HepG2 (cell line): ENCODE measurements around the gene FN1. TPM values are rescaled to one million over a fixed set of nuclear protein-coding genes. Genes with fewer than 3 reads are reported as not detected.

Experiments
- EHMT2 ChIP-seq: fragments of 200-600 bp; sonication (generic); IDR thresholded peaks from 2 replicates; pipeline ENCODE4 v1.7.0; 2017; ENCODE audit warnings: antibody characterized with exemption, low read depth, low read length, borderline replicate concordance
- HOXA9 ChIP-seq: sonication (generic); formaldehyde crosslinking; IDR thresholded peaks from 2 replicates; pipeline ENCODE4 v1.8.1; 2022; ENCODE audit warnings: missing genetic modification reagents, mild to moderate bottlenecking, moderate library complexity, borderline replicate concordance
- MAF1 ChIP-seq: sonication (generic); formaldehyde crosslinking; IDR thresholded peaks from 2 replicates; pipeline ENCODE4 v1.5.0; 2020; ENCODE audit warnings: missing genetic modification reagents, borderline replicate concordance
- MBD4 ChIP-seq: IDR thresholded peaks from 2 replicates; pipeline ENCODE4 v1.6.1; 2012; ENCODE audit warnings: low read length, inconsistent platforms, borderline replicate concordance
- PHB2 ChIP-seq: fragments of 450-650 bp; IDR thresholded peaks from 2 replicates; pipeline ENCODE4 v1.6.1; 2018; ENCODE audit not compliant: partially characterized antibody
- REPIN1 ChIP-seq: sonication (generic); formaldehyde crosslinking; IDR thresholded peaks from 2 replicates; pipeline ENCODE4 v1.8.0; 2022; ENCODE audit warnings: missing genetic modification reagents, low read depth, mild to moderate bottlenecking, borderline replicate concordance
- SAFB2 ChIP-seq: sonication (generic); formaldehyde crosslinking; IDR thresholded peaks from 2 replicates; pipeline ENCODE4 v1.5.1; 2020; ENCODE audit warnings: missing genetic modification reagents, low read depth, mild to moderate bottlenecking, borderline replicate concordance
- SALL1 ChIP-seq: sonication (generic); formaldehyde crosslinking; IDR thresholded peaks from 2 replicates; pipeline ENCODE4 v1.8.0; 2022; ENCODE audit warnings: mild to moderate bottlenecking, missing genetic modification reagents
- SATB2 ChIP-seq: sonication (generic); formaldehyde crosslinking; IDR thresholded peaks from 2 replicates; pipeline ENCODE4 v1.5.0; 2020; ENCODE audit warnings: missing genetic modification reagents
- SNAPC2 ChIP-seq: sonication (generic); formaldehyde crosslinking; IDR thresholded peaks from 2 replicates; pipeline ENCODE4 v1.8.1; 2022; ENCODE audit warnings: mild to moderate bottlenecking, missing genetic modification reagents
- ZC3H13 ChIP-seq: sonication (generic); formaldehyde crosslinking; IDR thresholded peaks from 2 replicates; pipeline ENCODE4 v1.8.1; 2023; ENCODE audit warnings: mild to moderate bottlenecking, missing genetic modification reagents, moderate library complexity
- ZMYM2 ChIP-seq: sonication (generic); formaldehyde crosslinking; IDR thresholded peaks from 2 replicates; pipeline ENCODE4 v1.8.0; 2022; ENCODE audit warnings: mild to moderate bottlenecking, missing genetic modification reagents
- ZNF101 ChIP-seq: sonication (generic); formaldehyde crosslinking; IDR thresholded peaks from 2 replicates; pipeline ENCODE4 v1.4.0; 2020; ENCODE audit warnings: mild to moderate bottlenecking, low read depth, missing genetic modification reagents, borderline replicate concordance
- ZNF496 ChIP-seq: sonication (generic); formaldehyde crosslinking; IDR thresholded peaks from 2 replicates; pipeline ENCODE4 v1.8.1; 2023; ENCODE audit warnings: mild to moderate bottlenecking, moderate library complexity, missing genetic modification reagents; ENCODE audit not compliant: insufficient replicate concordance
- polyA plus RNA-seq, 8 experiments: library from polyadenylated mRNA; depleted of rRNA in 3 of 8; stranded (reverse) in 7 of 8; unstranded in 1 of 8; fragments of >200 nt; fragmentation: Illumina TruSeq in 4 of 8; extraction: Trizol in 4 of 8; gene quantifications; 2 replicates each; pipeline versions ENCODE4 v1.2.1 to v1.2.3, GENCODE V29; 2011 to 2016; ENCODE audit warnings: low read depth in 4 of 8, missing spikeins in 1 of 8, mixed read lengths in 1 of 8; ENCODE audit not compliant: insufficient read depth in 1 of 8
- total RNA-seq, 5 experiments: library from RNA; depleted of rRNA; stranded (reverse); fragments of >200 nt; fragmentation: Illumina TruSeq; extraction: Trizol; gene quantifications; 2 replicates each; pipeline ENCODE4 v1.2.3, GENCODE V29; 2016; ENCODE audit warnings: low read depth in 1 of 5
- TF ChIP-seq, protein P1 (sequence below): sonication (generic); formaldehyde crosslinking; IDR thresholded peaks from 2 replicates; pipeline ENCODE4 v1.4.0; 2020; ENCODE audit warnings: mild to moderate bottlenecking, missing genetic modification reagents
- TF ChIP-seq, protein P2 (sequence below): sonication (generic); formaldehyde crosslinking; IDR thresholded peaks from 2 replicates; pipeline ENCODE4 v1.5.0; 2020; ENCODE audit warnings: mild to moderate bottlenecking, missing genetic modification reagents, borderline replicate concordance
- TF ChIP-seq, protein P3 (sequence below): IDR thresholded peaks from 2 replicates; pipeline ENCODE4 v1.6.1; 2016; ENCODE audit warnings: low read depth, borderline replicate concordance

FN1 gene
- total and polyA plus RNA-seq, 2 of the 13 experiments (the other 11 are each of a cell fraction or from before 2014, with no cell fraction given): 1,847 to 6,471 TPM

DNA sequence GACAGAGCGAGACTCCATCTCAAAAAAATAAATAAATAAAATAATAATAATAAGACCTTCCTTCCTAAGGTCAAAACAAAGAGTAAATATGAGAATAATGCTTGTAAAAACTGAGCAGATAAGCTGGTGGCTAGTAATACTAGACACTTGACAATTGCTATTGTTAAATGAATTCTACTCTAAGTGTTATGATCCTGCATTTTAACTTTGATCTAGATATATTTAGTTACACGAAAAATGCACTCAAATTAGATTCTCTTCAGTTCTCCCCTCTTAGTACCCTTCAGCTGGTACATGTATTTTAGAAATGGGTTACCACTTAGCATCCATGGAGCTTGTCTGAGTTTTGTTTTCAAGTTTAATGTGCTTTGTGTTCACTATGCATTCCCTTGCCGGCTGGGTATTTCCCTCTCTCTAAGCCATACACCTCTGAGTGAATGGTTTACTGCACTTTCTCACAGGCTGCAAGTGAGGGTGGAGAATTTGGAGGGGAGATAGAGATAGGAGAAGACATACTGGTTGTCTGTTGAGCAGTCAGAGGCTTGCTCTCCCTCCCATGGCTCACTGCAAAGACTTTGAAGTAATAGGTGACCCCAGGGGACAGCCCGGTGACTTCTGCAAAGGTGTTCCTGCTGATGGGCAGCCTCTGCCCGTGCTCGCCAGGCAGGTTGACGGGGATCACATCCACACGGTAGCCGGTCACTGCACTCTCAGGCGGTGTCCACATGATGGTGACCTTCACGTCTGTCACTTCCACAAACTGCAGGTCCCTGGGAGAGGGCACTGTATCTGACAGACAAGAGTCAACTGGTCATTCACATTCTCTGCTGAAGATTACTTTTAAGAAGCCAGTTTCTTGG lies 29.9 kb downstream of the FN1 start (continued):
- TF ChIP-seq, protein P1, sequence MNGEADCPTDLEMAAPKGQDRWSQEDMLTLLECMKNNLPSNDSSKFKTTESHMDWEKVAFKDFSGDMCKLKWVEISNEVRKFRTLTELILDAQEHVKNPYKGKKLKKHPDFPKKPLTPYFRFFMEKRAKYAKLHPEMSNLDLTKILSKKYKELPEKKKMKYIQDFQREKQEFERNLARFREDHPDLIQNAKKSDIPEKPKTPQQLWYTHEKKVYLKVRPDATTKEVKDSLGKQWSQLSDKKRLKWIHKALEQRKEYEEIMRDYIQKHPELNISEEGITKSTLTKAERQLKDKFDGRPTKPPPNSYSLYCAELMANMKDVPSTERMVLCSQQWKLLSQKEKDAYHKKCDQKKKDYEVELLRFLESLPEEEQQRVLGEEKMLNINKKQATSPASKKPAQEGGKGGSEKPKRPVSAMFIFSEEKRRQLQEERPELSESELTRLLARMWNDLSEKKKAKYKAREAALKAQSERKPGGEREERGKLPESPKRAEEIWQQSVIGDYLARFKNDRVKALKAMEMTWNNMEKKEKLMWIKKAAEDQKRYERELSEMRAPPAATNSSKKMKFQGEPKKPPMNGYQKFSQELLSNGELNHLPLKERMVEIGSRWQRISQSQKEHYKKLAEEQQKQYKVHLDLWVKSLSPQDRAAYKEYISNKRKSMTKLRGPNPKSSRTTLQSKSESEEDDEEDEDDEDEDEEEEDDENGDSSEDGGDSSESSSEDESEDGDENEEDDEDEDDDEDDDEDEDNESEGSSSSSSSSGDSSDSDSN: no peak
- no peak for TF ChIP-seq EHMT2
- TF ChIP-seq SAFB2 (CRISPR knock-in tag): no peak
- no peak for TF ChIP-seq ZMYM2 (CRISPR knock-in tag)
- no peak for TF ChIP-seq HOXA9 (CRISPR knock-in tag)
- TF ChIP-seq ZNF496 (CRISPR knock-in tag): no peak
- 0 out of 2 replicates have a peak, but pooled peaks have one; percentile 16 for TF ChIP-seq MBD4
- 0 out of 2 replicates have a peak, but pooled peaks have one; percentile 23 for TF ChIP-seq SATB2
- peak; percentile 87 for TF ChIP-seq ZC3H13 (CRISPR knock-in tag)
- TF ChIP-seq REPIN1 (CRISPR knock-in tag): 0 out of 2 replicates have a peak, but pooled peaks have one; percentile 19
- TF ChIP-seq, protein P2, sequence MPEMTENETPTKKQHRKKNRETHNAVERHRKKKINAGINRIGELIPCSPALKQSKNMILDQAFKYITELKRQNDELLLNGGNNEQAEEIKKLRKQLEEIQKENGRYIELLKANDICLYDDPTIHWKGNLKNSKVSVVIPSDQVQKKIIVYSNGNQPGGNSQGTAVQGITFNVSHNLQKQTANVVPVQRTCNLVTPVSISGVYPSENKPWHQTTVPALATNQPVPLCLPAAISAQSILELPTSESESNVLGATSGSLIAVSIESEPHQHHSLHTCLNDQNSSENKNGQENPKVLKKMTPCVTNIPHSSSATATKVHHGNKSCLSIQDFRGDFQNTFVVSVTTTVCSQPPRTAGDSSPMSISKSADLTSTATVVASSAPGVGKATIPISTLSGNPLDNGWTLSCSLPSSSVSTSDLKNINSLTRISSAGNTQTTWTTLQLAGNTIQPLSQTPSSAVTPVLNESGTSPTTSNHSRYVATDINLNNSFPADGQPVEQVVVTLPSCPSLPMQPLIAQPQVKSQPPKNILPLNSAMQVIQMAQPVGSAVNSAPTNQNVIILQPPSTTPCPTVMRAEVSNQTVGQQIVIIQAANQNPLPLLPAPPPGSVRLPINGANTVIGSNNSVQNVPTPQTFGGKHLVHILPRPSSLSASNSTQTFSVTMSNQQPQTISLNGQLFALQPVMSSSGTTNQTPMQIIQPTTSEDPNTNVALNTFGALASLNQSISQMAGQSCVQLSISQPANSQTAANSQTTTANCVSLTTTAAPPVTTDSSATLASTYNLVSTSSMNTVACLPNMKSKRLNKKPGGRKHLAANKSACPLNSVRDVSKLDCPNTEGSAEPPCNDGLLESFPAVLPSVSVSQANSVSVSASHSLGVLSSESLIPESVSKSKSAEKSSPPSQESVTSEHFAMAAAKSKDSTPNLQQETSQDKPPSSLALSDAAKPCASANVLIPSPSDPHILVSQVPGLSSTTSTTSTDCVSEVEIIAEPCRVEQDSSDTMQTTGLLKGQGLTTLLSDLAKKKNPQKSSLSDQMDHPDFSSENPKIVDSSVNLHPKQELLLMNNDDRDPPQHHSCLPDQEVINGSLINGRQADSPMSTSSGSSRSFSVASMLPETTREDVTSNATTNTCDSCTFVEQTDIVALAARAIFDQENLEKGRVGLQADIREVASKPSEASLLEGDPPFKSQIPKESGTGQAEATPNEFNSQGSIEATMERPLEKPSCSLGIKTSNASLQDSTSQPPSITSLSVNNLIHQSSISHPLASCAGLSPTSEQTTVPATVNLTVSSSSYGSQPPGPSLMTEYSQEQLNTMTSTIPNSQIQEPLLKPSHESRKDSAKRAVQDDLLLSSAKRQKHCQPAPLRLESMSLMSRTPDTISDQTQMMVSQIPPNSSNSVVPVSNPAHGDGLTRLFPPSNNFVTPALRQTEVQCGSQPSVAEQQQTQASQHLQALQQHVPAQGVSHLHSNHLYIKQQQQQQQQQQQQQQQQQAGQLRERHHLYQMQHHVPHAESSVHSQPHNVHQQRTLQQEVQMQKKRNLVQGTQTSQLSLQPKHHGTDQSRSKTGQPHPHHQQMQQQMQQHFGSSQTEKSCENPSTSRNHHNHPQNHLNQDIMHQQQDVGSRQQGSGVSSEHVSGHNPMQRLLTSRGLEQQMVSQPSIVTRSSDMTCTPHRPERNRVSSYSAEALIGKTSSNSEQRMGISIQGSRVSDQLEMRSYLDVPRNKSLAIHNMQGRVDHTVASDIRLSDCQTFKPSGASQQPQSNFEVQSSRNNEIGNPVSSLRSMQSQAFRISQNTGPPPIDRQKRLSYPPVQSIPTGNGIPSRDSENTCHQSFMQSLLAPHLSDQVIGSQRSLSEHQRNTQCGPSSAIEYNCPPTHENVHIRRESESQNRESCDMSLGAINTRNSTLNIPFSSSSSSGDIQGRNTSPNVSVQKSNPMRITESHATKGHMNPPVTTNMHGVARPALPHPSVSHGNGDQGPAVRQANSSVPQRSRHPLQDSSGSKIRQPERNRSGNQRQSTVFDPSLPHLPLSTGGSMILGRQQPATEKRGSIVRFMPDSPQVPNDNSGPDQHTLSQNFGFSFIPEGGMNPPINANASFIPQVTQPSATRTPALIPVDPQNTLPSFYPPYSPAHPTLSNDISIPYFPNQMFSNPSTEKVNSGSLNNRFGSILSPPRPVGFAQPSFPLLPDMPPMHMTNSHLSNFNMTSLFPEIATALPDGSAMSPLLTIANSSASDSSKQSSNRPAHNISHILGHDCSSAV (CRISPR knock-in tag): no peak
- no peak for TF ChIP-seq MAF1 (CRISPR knock-in tag)
- peak; percentile 41; the same call in 1 of the 2 replicates for TF ChIP-seq SALL1 (CRISPR knock-in tag)
- TF ChIP-seq, protein P3, sequence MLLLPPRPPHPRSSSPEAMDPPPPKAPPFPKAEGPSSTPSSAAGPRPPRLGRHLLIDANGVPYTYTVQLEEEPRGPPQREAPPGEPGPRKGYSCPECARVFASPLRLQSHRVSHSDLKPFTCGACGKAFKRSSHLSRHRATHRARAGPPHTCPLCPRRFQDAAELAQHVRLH (CRISPR knock-in tag): peak; percentile 37; the same call in 1 of the 2 replicates
- no peak for TF ChIP-seq ZNF101 (CRISPR knock-in tag)
- TF ChIP-seq PHB2: no peak
- TF ChIP-seq SNAPC2: 0 out of 2 replicates have a peak, but pooled peaks have one; percentile 31
